Osteocyte (in vitro differentiated cells): ENCODE results near the gene S100A10. TPM values are rescaled to one million over a fixed set of nuclear protein-coding genes. Genes with fewer than 3 reads are reported as not detected.

Source experiments
- DNase-seq: peaks from one replicate; pipeline ENCODE4 v3.0.0; 2021; ENCODE audit warnings: mixed read lengths; ENCODE audit not compliant: unreplicated experiment; ENCODE audit errors: extremely low spot score
- H3K27ac Mint-ChIP-seq: one replicate; pipeline ENCODE4 v1.8.0; 2021; ENCODE audit warnings: mild to moderate bottlenecking, mixed read lengths; ENCODE audit not compliant: unreplicated experiment
- H3K27me3 Mint-ChIP-seq: one replicate; pipeline ENCODE4 v1.8.0; 2021; ENCODE audit warnings: mixed read lengths; ENCODE audit not compliant: unreplicated experiment
- H3K36me3 Mint-ChIP-seq: one replicate; pipeline ENCODE4 v1.8.0; 2021; ENCODE audit warnings: mixed read lengths; ENCODE audit not compliant: unreplicated experiment
- H3K4me1 Mint-ChIP-seq: one replicate; pipeline ENCODE4 v1.8.0; 2021; ENCODE audit warnings: mixed read lengths; ENCODE audit not compliant: unreplicated experiment
- H3K4me3 Mint-ChIP-seq: one replicate; pipeline ENCODE4 v1.8.0; 2021; ENCODE audit warnings: mild to moderate bottlenecking, moderate library complexity, mixed read lengths; ENCODE audit not compliant: unreplicated experiment
- H3K9me3 Mint-ChIP-seq: one replicate; pipeline ENCODE4 v1.8.0; 2021; ENCODE audit warnings: mixed read lengths; ENCODE audit not compliant: unreplicated experiment
- total RNA-seq: library from RNA; stranded (reverse); gene quantifications from 2 replicates; pipeline ENCODE4 v1.2.1, GENCODE V29; 2021
- TF ChIP-seq, protein P1 (sequence below): fragments of 200-600 bp; sonication (generic); IDR thresholded peaks from 2 replicates; pipeline ENCODE4 v1.5.0; 2021; ENCODE audit warnings: antibody characterized with exemption, mild to moderate bottlenecking, moderate library complexity

S100A10 gene
- total RNA-seq, 1 donor from 2014 or later: 234 TPM

GRCh38 chr1:152022474-152022873 is 28.8 kb upstream of the S100A10 start:
- Mint-ChIP-seq H3K4me1 (peaks cover 4% of the 10 kb centered on the region), H3K4me3 (no peak overlapping the region), H3K36me3 (no peaks in the 10 kb centered on the region), H3K27me3 (peaks cover 17% of the 10 kb centered on the region), H3K9me3 (no peaks in the 10 kb centered on the region), H3K27ac (no peak overlapping the region)
- DNase-seq: no peak
- TF ChIP-seq, protein P1, sequence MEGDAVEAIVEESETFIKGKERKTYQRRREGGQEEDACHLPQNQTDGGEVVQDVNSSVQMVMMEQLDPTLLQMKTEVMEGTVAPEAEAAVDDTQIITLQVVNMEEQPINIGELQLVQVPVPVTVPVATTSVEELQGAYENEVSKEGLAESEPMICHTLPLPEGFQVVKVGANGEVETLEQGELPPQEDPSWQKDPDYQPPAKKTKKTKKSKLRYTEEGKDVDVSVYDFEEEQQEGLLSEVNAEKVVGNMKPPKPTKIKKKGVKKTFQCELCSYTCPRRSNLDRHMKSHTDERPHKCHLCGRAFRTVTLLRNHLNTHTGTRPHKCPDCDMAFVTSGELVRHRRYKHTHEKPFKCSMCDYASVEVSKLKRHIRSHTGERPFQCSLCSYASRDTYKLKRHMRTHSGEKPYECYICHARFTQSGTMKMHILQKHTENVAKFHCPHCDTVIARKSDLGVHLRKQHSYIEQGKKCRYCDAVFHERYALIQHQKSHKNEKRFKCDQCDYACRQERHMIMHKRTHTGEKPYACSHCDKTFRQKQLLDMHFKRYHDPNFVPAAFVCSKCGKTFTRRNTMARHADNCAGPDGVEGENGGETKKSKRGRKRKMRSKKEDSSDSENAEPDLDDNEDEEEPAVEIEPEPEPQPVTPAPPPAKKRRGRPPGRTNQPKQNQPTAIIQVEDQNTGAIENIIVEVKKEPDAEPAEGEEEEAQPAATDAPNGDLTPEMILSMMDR: no peak

GRCh38 chr1:152021569-152021968 is 27.9 kb upstream of the S100A10 start:
- DNase-seq: no peak
- H3K27me3 Mint-ChIP-seq: peaks cover 24% of the 10 kb centered on the region
- no peak overlapping the region for H3K4me3 Mint-ChIP-seq
- no peak overlapping the region for H3K27ac Mint-ChIP-seq
- H3K36me3 Mint-ChIP-seq: no peaks in the 10 kb centered on the region
- H3K9me3 Mint-ChIP-seq: no peaks in the 10 kb centered on the region
- H3K4me1 Mint-ChIP-seq: no peaks in the 10 kb centered on the region
- TF ChIP-seq, protein P1: no peak

GRCh38 chr1:152020849-152021248 is 27.2 kb upstream of the S100A10 start:
- H3K36me3 Mint-ChIP-seq: no peaks in the 10 kb centered on the region

DNA sequence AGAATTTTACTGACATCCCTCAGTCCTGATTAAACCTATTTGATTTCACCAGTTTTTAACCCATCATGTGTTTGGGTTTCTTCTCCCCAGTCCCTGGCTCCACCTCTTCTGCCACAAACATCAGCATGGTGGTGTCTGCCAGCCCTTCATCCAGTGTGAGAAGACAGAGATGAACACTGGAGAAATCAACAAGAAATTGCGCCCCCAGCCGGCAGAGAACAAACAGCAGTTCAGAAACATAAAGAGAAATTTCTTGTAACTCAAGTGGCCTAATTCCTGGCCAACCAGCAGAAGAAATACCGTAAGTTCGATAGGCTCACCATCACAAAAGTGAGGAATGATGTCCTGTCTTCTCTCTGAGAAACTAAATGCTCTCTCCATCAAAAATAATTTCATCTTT is 24.9 kb upstream of the S100A10 start:
- Mint-ChIP-seq H3K27ac (no peak overlapping the region), H3K27me3 (peaks cover 46% of the 10 kb centered on the region), H3K4me3 (no peak overlapping the region), H3K4me1 (no peaks in the 10 kb centered on the region), H3K9me3 (no peaks in the 10 kb centered on the region), H3K36me3 (no peaks in the 10 kb centered on the region)
- DNase-seq: no peak
- TF ChIP-seq, protein P1: peak; percentile 22

More at GRCh38 chr1:152020849-152021248, 27.2 kb upstream of the S100A10 start:
- H3K27me3 Mint-ChIP-seq: peaks cover 31% of the 10 kb centered on the region
- no peak for DNase-seq
- no peak overlapping the region for H3K27ac Mint-ChIP-seq
- TF ChIP-seq, protein P1: no peak
- no peaks in the 10 kb centered on the region for H3K4me1 Mint-ChIP-seq
- H3K9me3 Mint-ChIP-seq: no peaks in the 10 kb centered on the region
- H3K4me3 Mint-ChIP-seq: no peak overlapping the region

DNA sequence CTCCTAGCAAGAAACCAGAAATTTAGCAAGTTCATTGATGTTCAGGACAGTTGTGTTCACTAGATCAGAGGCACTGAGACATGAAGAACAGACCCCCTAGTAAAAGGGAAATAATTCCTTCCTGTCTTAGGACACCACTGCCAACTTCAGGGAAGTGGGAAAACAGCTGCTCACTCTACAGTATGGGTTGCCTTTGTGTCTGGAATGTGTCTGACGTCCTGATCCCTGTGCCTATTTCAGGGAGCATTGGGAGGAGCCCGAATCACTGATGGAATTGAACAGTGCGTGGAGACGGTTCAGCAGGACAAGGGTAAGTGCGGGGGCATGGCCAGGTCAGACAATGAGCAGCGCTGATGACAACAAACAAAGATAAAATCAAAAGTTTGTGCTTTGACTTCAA is 22.1 kb upstream of the S100A10 start:
- H3K9me3 Mint-ChIP-seq: no peaks in the 10 kb centered on the region
- H3K36me3 Mint-ChIP-seq: no peaks in the 10 kb centered on the region
- no peak overlapping the region for H3K27ac Mint-ChIP-seq
- no peaks in the 10 kb centered on the region for H3K4me1 Mint-ChIP-seq
- TF ChIP-seq, protein P1: no peak
- peaks cover 41% of the 10 kb centered on the region for H3K27me3 Mint-ChIP-seq
- DNase-seq: no peak
- no peak overlapping the region for H3K4me3 Mint-ChIP-seq
